ENCODE measurements around the gene SF3A2. TPM values are rescaled to one million over a fixed set of nuclear protein-coding genes. Genes with fewer than 3 reads are reported as not detected.
"Not testable (repeated sequence)": the region's sequence is repeated elsewhere in the genome, so short reads cannot be mapped to it uniquely, and the experiment has no call there.

Gene SF3A2, protein sequence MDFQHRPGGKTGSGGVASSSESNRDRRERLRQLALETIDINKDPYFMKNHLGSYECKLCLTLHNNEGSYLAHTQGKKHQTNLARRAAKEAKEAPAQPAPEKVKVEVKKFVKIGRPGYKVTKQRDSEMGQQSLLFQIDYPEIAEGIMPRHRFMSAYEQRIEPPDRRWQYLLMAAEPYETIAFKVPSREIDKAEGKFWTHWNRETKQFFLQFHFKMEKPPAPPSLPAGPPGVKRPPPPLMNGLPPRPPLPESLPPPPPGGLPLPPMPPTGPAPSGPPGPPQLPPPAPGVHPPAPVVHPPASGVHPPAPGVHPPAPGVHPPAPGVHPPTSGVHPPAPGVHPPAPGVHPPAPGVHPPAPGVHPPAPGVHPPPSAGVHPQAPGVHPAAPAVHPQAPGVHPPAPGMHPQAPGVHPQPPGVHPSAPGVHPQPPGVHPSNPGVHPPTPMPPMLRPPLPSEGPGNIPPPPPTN
- total RNA-seq, result 65.8 TPM

DNA sequence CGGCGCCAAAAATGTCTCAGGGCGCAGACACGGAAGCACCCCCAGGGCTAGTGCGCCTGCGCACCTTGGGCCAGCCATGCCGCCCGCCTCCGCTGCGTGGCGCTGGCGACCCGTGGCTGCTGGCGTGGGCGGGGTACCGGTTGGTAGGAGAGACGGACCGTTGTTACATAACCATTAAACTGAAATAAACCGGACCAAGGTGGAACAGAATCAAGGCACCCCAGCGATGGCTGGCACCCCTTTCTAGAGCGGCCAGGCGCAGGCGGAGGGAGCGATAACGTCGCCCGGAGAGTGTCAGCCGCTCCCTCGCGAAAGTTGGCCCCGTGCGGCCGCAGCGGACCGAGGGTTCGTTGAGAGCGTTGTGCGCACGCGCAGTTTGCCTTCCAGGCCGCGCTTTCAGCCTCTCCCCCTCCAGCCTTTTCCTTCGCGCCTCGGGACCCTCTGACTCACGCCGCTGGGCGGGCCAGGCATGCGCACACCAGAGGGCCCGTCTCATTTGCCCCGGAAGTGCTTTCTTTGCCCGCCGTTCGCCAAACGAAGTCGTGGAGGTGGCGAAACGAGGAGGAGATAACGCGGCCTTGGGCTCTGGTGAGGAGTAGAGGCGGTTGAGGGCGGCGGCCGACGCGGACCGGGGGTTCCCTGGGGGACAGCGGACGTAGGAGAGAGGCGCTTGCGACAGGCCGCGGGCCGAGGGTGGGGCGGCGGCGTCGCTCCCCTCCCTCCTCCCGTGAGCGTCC is at the start of gene SF3A2, which contains the start of gene PLEKHJ1:
SF3A2 (plus strand) TSS at position 511 of the 737 bp plus-strand sequence. CDS start 6,595 bp downstream, outside the sequence.
PLEKHJ1 (minus strand) TSS at position 16 of the 737 bp plus-strand sequence. CDS start 81 bp downstream, outside the sequence.
- DNase-seq (ENCODE audit: low spot score), result peak; percentile 98

DNA sequence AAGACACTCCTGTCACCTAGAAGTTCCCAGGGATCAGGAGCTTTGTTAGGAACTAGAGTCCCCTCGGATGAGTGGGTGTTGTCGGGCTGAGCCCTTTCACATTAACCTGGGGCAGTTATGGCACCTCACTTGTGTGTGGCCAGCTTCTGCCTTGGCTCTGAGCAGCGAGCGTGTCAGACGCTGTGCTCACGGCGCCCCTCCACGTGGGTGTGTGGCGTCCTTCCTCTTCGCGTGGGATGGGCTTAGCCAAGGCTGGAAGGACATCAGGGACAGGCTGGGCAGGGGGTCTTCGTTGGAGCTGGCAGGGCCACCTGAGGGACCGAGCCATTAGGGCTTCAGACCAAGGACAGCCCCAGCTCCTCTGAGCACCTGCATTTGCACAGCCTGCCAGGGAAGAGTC is 49.5 kb upstream of the SF3A2 start:
- no peak for DNase-seq (ENCODE audit: low spot score)

DNA sequence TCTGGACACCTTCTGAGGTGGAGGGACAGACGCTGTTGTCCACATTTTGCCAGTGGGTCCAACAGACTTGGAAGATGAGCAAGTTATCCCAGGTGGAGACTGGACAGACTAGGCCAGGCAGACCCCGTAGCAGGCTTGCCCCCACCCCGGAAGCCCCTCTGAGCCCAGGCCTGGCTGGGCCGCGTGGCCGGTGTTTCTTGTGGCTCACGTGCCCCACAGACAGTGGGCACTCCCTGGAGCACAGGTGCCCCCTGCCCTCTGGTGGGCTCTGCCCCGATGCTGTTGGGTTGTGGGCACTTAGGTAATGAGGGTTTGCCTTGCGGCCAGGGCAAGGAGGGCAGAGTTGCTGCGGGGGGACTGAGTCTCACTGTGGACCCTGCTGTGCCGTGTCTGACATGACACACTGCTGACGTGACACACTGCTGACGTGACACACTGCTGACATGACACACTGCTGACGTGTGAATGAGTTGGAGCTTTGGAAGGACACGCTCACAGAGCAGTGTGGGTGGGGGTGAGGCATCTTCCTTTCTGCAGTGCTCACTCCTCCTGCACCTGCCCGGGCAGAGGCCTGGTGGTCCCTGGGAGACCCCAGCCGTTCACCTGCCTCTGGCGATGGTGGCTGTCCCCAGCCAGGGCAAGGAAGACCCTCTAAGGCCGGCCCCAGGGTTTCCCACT is 47.8 kb upstream of the SF3A2 start:
- no peak for DNase-seq (ENCODE audit: low spot score)

DNA sequence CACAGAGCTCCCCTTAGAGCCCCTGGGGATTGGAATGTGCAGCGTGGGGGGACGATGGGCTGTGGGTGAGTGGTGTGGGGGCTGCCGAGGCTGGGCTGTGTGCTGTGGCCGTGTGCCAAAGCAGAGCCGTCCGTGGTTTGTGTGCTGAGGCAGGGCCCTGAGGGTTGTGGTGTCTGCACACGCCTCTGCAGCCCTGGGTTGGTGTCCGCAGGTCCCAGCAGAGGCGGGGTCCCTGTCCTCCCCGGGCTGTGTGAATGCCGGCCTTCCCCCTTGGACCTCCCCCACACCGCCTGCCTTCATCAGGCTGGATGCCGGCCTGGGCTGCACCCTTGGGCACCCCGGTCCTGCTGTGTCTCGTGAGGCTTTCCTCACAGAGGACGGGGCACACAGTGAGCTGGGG is 46.7 kb upstream of the SF3A2 start:
- DNase-seq (ENCODE audit: low spot score), result no peak

DNA sequence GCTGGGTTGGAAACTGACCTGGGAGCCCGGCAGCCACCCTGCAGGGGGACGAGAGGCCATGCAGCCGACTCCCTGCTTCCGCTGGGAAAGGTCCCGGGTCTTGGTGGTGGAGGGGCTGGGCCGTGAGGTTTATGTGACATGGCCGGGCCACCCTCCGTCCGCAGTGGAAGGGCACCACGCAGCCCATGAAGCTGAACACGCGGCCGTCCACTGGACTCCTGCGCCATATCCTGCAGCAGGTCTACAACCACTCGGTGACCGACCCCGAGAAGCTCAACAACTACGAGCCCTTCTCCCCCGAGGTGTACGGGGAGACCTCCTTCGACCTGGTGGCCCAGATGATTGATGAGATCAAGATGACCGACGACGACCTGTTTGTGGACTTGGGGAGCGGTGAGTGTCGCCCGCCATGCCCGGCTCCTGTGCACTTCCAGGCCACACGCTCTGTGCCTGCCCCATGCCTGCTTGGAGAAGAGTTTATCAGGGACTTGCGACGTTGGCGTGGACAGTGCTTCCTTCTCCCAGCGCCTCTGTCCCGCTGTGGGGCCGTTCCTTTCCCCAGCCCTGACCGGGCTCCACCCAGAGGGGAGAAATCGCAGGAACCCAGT is 45.7 kb upstream of the SF3A2 start:
- no peak for DNase-seq (ENCODE audit: low spot score)

DNA sequence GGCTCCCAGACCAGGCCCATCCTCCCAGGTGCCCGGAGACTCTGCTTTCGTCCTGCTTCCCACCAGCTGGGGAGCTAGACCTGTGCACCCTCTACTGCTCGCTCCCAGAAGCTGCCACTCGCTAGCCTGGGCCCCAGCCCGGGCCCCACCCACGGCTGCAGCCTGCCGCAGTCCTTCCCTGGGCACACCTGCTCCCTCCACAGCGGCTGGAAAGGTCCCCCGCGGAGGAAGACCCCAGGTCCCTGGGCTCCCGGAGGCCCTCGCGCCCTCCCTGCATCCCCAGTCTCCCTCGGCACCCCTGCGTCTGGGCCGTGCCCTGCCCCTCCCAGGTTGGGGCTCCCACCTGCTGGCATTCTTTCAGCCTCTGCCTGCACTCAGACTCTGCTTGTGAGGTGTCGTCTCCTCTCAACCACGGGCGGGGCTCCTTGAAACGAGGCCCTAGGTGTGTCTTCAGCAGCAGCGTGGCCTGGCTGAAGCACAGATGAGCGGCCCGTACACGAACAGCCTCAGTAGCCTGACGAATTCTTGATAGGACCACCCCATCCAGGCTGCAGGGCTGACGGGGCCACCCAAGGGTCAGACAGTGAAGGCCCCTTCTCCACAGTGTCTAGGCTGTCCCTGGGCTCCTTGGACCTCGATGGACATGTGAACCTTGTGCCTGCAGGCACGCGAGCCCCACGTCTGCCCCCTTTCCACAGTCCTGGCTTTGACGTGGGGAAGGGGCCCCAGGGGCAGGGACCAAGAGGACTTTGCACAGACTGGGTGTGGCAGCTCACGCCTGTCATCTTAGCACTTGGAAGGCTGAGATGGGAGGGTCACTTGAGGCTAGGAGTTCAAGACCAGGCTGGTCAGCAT is 44.9 kb upstream of the SF3A2 start:
- no peak for DNase-seq (ENCODE audit: low spot score)

DNA sequence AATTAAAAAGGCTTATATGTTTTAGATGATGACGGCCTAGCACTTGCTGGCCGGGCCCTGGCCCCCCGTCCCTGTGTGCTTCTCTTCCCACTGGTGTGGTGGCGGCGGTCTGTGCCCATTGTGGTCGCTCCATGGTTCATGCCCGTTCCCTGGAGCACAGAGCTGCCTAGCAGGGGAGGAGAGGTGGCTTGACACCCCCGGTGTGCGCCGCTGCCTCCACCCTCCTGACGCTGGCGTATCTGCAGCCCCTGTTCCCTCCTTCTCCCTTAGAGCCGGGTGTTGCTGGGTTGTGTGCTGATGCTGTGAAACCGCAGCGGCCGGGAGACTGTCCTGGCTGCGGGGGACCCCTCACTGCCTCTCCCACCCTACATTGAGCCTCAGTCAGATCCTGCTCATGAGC is 43.8 kb upstream of the SF3A2 start:
- no peak for DNase-seq (ENCODE audit: low spot score)

DNA sequence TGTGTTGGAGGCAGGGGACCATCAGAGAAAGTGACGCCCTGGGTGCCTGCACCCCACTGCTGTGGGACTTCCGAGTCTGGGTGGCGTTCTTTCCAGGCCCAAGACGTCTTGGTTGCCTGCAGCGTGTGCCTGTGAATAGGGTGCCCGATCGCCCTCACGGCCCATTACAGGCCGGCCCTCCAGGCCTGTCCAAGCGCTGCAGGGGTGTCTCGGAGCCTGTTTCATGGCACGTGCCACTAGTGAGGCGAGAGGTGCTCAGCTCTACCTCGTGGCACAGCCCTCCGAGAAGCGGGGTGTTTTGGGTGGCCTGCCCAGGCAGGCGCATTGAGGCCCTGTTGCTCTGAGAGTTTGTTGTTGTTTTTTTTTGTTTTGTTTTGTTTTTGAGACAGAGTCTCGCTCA is 42.8 kb upstream of the SF3A2 start:
- DNase-seq (ENCODE audit: low spot score), result no peak

DNA sequence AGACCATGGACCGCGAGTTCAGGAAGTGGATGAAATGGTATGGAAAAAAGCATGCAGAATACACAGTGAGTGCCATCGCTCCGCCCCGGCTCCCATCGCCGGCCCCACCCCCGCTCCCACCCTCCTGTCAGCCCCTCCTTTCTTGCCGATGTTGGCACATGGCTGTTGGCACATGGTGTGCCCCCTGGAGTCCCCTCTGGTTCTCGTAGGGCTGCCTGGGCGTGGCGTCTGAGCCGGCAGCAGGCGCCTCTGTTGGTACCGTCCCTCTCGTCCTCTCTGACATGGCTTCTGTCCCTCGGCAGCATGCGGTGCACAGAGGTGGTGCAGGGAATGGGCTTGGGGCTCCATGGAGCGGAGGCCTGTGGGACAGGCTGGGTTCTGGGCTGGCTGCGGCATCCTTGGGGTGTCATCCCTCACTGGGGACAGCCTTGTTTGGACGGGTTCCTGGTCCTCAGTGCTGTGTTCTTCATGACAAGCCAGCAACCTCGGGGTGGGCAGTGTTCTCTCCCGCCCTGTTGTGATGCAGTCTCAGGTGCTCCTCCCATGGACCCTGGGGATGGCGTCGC is 42.0 kb upstream of the SF3A2 start:
- no peak for DNase-seq (ENCODE audit: low spot score)

DNA sequence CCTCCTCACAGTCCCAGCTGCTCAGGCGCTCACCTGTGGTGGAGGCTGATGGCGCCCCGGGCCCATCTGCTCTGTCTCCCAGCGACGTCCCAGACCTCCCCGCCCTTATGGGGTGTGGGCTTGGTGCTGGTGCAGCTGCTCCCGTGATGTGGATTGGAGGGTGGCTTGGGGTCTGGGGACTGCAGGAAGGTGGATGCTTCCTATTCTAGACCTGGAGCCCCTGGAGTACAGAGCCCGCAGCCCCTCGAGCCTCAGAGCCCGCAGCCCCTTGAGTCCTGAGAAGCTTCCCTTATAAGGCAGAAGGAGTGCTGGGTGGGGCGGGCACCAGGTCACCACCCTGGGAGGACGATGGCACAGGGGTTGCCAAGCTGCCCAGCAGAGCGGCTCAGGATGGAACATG is 41.3 kb upstream of the SF3A2 start:
- no peak for DNase-seq (ENCODE audit: low spot score)

DNA sequence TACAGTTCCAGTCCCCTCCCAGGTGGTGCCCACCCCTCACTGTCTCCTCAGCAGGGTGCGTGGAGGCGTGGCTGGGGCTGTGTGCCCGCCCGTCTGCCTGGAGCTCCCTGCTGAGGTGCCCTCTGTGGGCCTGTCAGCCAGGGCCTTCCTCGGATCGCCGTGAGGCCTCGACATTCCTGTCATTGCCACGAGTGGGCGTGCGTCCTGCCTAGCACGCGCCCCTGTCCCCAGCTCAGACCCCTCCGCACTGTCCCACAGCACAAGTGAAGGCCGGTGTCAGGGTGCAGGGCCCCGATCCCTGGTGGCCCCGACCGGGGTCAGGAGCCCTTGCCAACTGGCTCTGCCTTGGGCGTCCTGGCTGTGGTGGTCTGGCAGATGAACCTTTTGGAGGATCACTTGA is 40.7 kb upstream of the SF3A2 start:
- no peak for DNase-seq (ENCODE audit: low spot score)

DNA sequence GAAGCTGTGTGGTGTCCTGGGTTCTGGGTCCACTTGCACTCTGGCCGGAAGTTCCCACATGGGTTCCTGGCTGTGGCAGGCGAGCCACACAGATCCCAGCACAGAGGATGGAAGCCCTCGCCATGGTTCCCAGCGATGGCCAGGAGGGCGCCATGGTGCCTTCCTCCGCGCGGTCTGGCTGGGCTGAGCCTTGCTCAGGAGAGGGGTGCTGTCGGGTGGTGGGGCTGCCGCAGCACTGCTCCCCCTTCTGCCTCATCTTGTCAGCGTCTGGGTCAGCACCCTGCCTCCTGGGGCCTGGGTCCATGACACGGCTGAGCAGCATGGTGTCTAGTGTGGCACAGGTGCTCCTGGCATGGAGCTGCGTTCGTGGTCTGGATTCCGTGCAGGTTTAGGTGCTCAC is 39.4 kb upstream of the SF3A2 start:
- no peak for DNase-seq (ENCODE audit: low spot score)

DNA sequence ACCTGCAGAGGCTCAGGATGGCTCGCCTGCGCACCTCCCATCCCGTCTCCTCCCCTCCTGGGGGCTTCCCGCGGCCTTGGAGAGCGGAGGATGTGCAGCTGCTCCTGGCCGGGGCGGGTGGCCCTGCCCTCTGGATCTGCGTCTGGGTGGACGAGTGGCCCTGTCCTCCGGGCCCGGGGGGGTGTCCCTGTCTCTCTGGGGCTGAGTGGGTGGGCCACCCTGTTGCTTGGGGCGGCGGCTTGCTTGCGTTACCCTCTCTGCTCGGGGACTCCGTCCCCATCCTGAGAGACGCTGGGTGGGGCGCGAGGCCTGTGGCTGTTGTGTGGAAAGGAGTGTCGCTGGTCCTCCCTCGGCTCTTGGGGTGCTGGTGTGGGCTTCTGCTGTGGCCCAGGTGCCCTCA is 38.3 kb upstream of the SF3A2 start:
- no peak for DNase-seq (ENCODE audit: low spot score)

DNA sequence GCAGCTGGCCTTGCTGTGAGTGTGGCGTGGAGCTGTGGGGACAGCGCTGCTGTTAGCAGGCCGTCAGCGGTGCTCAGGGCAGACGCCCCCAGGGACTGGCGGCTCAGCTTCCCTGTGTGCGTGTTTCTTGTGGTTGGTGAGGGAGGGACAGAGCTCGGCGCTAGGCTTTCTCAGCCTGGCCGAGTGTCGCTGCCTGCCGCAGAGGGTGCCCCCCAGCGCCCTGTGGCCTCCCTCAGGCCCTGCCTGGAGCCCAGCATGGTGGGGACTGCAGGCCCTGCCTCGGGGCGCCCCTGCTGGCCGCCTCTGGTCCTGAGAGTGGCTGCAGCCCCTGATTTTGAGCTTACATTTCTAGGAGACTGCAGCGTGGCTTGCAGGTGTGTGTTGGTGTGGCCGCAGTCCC is 37.4 kb upstream of the SF3A2 start:
- DNase-seq (ENCODE audit: low spot score), result no peak

DNA sequence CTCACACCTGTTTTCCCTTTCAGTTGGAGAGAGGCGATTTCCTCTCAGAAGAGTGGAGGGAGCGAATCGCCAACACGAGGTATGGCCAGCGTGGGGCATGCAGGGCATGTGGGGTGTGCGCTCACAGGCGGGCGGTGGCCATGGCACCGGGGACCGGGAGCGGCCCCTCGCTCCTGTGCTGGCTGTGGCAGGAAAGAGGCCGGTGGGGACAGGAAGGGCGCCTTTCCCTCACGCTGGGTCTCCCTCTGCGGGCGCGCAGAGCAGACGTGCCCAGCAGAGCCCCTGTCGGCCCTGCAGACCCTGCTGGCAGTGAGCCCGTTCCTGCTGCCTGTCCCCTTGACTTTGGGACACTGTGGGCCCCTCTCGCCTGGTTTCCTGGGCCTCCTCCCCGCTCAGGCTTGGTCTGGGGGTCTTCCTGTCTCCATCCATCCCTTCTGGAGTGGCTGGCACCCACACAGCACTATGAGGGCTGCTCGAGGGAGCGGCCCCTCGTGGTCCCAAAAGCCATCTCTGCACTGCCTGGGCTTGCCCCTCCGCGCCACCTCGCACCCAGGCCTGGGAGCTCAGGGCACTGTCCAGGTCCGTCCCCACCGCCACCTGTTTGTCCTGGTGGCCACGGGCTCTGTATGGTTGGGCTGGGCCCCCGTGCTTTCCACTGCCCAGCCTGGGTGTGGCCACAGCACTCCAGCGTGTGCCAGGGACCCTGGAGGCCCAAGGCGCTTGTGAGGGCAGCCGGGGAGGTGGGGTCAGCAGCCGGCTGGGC is 36.6 kb upstream of the SF3A2 start:
- no peak for DNase-seq (ENCODE audit: low spot score)

DNA sequence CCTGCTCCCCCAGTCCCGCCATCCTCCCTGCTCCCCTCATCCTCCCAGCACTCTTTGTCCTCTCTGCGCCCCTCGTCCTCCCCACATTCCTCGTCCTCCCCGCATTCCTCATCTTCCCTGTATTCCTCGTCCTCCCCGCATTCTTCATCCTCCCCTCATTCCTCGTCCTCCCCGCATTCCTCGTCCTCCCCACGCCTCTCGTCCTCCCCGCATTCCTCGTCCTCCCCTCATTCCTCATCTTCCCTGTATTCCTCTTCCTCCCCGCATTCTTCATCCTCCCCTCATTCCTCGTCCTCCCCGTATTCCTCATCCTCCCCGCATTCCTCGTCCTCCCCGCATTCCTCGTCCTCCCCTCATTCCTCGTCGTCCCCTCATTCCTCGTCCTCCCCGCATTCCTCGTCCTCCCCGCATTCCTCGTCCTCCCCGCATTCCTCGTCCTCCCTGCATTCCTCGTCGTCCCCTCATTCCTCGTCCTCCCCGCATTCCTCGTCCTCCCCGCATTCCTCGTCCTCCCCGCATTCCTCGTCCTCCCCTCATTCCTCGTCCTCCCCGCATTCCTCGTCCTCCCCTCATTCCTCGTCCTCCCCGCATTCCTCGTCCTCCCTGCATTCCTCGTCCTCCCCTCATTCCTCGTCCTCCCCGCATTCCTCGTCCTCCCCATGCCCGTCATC is 35.9 kb upstream of the SF3A2 start:
- DNase-seq (ENCODE audit: low spot score), result not testable (repeated sequence)

DNA sequence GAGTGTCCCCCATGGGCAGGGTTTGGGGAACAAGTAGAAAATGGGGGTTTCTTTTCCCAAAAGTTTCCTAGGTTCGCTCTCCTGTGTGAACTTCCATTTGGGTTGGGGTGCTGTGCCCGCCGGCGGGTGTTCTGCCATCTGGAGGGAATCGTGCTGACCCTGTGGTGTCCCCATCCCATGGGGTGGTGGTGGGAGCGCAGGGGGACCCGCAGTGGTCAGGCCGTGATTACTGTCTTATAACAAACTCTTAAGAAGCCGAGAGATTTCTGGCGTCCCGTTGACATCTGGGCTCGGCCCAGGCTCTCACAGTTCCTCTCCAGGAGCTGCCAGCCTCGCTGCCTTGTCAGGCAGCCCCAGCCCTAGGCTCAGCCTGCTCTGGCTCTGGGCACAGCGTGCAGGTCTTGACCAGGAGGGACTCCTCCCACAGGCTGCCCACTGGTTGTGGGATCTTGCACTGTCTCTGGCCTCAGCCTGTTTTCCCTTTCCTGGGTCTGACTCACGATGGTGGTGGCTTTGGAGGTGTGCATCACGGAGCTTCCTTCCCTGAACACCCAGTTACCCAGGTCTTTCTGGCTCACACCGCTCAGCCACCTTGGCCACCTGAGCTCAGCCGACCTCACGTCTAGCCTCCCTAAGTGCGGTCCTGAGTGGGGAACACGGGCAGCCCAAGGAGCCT is 35.0 kb upstream of the SF3A2 start:
- DNase-seq (ENCODE audit: low spot score), result no peak

DNA sequence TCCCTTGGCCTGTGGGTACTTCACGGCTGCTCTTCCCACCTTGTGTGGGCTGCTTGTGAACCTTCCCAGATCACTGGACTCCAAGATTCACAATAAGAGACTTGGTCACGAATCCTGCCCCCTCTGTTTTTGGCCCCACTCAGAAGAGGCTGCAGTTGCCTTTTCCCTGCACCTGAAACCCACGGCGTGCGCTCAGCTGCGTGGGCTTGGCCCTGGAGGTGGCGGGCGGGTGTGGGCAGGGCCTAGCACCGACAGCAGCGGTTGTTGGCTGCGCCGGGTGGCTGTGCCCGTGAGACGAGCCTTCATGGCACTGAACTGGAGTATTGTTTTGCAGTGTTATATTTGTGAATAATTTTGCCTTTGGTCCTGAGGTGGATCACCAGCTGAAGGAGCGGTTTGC is 34.3 kb upstream of the SF3A2 start:
- no peak for DNase-seq (ENCODE audit: low spot score)

DNA sequence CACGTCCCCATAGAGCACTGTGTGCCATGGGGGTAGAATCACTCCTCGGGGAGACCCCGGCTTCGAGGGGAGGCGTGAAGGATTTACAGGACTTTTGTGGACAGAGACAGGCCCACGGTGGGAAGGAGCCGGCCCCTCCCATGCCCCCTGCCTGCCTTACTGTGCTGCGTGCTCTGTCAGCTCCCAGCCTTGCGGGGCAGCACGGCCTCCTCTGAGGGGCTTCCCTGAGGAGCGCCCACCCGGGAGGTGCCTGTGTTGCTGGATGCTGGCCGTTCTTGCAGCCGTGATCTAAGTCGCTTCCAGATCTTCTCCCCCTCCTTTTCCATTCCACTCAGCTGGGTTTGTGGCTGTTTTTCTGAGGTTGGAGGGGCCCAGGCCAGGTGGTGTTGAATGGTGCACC is 29.6 kb upstream of the SF3A2 start:
- DNase-seq (ENCODE audit: low spot score), result no peak
